Activated T-helper 2 cell treated with anti-CD3 and anti-CD28 coated beads, Interferon-gamma antibody, Interleukin-2, Interleukin-4, amounts not matched to agents 10 μg/mL and 5 μg/mL and 100 μg/mL, durations not matched to agents 14 hours and 24 hours and 36 hours (primary cell): ENCODE results near the gene ATP5IF1. TPM values are rescaled to one million over a fixed set of nuclear protein-coding genes. Genes with fewer than 3 reads are reported as not detected.

Source experiments
- DNase-seq: peaks from one replicate; pipeline ENCODE4 v3.0.0; 2021; ENCODE audit warnings: low spot score
- H3K27ac Mint-ChIP-seq: one replicate; pipeline ENCODE4 v1.8.0; 2021; ENCODE audit warnings: mixed read lengths
- H3K27me3 Mint-ChIP-seq: one replicate; pipeline ENCODE4 v1.8.0; 2021; ENCODE audit warnings: low read depth, mixed read lengths
- H3K36me3 Mint-ChIP-seq: one replicate; pipeline ENCODE4 v1.8.0; 2021; ENCODE audit warnings: low read depth, mixed read lengths
- H3K4me1 Mint-ChIP-seq: one replicate; pipeline ENCODE4 v1.8.0; 2021; ENCODE audit warnings: low read depth, mixed read lengths
- H3K4me3 Mint-ChIP-seq: one replicate; pipeline ENCODE4 v1.8.0; 2021; ENCODE audit warnings: low read depth, mild to moderate bottlenecking, moderate library complexity, mixed read lengths
- H3K9me3 Mint-ChIP-seq: one replicate; pipeline ENCODE4 v1.8.0; 2021; ENCODE audit warnings: mixed read lengths
- intact Hi-C: fragments of 100-400 bp; cut with micrococcal nuclease; formaldehyde crosslinking; loops from one replicate; pipeline ENCODE4 v1.15.1; 2023
- total RNA-seq: library from RNA; stranded (reverse); gene quantifications from 2 replicates; pipeline ENCODE4 v1.2.3, GENCODE V29; 2022

ATP5IF1 gene
- total RNA-seq, 1 donor from 2014 or later: 137 TPM

GRCh38 chr1:28280501-28280900 is 44.6 kb downstream of the ATP5IF1 start:
- Mint-ChIP-seq H3K27ac (no peak overlapping the region), H3K4me1 (peaks cover 5% of the 10 kb centered on the region), H3K27me3 (no peaks in the 10 kb centered on the region), H3K4me3 (no peak overlapping the region), H3K36me3 (peaks cover 18% of the 10 kb centered on the region), H3K9me3 (no peaks in the 10 kb centered on the region)
- DNase-seq: no peak
- intact Hi-C loops: no loop called here

GRCh38 chr1:28280977-28281381 is 45.1 kb downstream of the ATP5IF1 start:
- no peaks in the 10 kb centered on the region for H3K9me3 Mint-ChIP-seq
- H3K4me3 Mint-ChIP-seq: no peak overlapping the region
- peaks cover 5% of the 10 kb centered on the region for H3K4me1 Mint-ChIP-seq
- intact Hi-C loops: no loop called here
- peaks cover 18% of the 10 kb centered on the region for H3K36me3 Mint-ChIP-seq
- H3K27me3 Mint-ChIP-seq: no peaks in the 10 kb centered on the region
- DNase-seq: no peak
- no peak overlapping the region for H3K27ac Mint-ChIP-seq

GRCh38 chr1:28281608-28282425 is 45.9 kb downstream of the ATP5IF1 start:
- no peaks in the 10 kb centered on the region for H3K9me3 Mint-ChIP-seq
- no peaks in the 10 kb centered on the region for H3K27me3 Mint-ChIP-seq
- no peak overlapping the region for H3K27ac Mint-ChIP-seq
- H3K36me3 Mint-ChIP-seq: peaks cover 18% of the 10 kb centered on the region
- no peak for DNase-seq
- peaks cover 5% of the 10 kb centered on the region for H3K4me1 Mint-ChIP-seq
- intact Hi-C loops: no loop called here
- no peak overlapping the region for H3K4me3 Mint-ChIP-seq

- Mint-ChIP-seq H3K27ac (no peak overlapping the region), H3K9me3 (no peaks in the 10 kb centered on the region), H3K27me3 (no peaks in the 10 kb centered on the region), H3K4me3 (no peak overlapping the region), H3K4me1 (peaks cover 5% of the 10 kb centered on the region), H3K36me3 (peaks cover 15% of the 10 kb centered on the region)
- no peak for DNase-seq
- intact Hi-C loops: no loop called here
Observed at GRCh38 chr1:28282426-28283407, 46.8 kb downstream of the ATP5IF1 start.

- H3K4me1 Mint-ChIP-seq: peaks cover 5% of the 10 kb centered on the region
- no peaks in the 10 kb centered on the region for H3K27me3 Mint-ChIP-seq
- H3K36me3 Mint-ChIP-seq: peaks cover 5% of the 10 kb centered on the region
- H3K9me3 Mint-ChIP-seq: no peaks in the 10 kb centered on the region
- intact Hi-C loops: no loop called here
- H3K27ac Mint-ChIP-seq: no peak overlapping the region
- H3K4me3 Mint-ChIP-seq: no peak overlapping the region
- no peak for DNase-seq
Observed at GRCh38 chr1:28286111-28286510, 50.2 kb downstream of the ATP5IF1 start.

Other genes starting within 250 kb of the ATP5IF1 start
- 27.5 and 30.9 TPM in 2 replicates for gene EYA3, start 147.5 kb upstream of the ATP5IF1 start, total RNA-seq
- gene PTAFR, start 59.4 kb upstream of the ATP5IF1 start, total RNA-seq: 0.11 and 0.21 TPM in 2 replicates
- 96.2 and 98.9 TPM in 2 replicates for gene DNAJC8, start 3.1 kb upstream of the ATP5IF1 start, total RNA-seq
- 7.1 and 7.9 TPM in 2 replicates for gene SESN2, start 23.4 kb downstream of the ATP5IF1 start, total RNA-seq
- gene MED18, start 92.9 kb downstream of the ATP5IF1 start, total RNA-seq: 18.2 and 18.5 TPM in 2 replicates
- 30.2 and 32.1 TPM in 2 replicates for gene PHACTR4, start 133.6 kb downstream of the ATP5IF1 start, total RNA-seq